SU-DHL-6 (cell line): ENCODE results near the gene SLC8B1.

Experiments used
- EZH2phosphoT487 ChIP-seq: fragments of 200-600 bp; sonication (generic), shearing (Covaris generic); conservative IDR thresholded peaks from 2 replicates; pipeline ENCODE4 v1.6.1; 2018; ENCODE audit warnings: mild to moderate bottlenecking, antibody characterized with exemption, low read length, moderate library complexity, mixed read lengths
- TF ChIP-seq, protein P1 (sequence below): fragments of 200-600 bp; sonication (generic); IDR thresholded peaks from one replicate; pipeline ENCODE4 v1.5.1; 2017; ENCODE audit warnings: antibody characterized with exemption, mild to moderate bottlenecking, low read length, moderate library complexity; ENCODE audit not compliant: insufficient read depth, poor library complexity, severe bottlenecking

DNA sequence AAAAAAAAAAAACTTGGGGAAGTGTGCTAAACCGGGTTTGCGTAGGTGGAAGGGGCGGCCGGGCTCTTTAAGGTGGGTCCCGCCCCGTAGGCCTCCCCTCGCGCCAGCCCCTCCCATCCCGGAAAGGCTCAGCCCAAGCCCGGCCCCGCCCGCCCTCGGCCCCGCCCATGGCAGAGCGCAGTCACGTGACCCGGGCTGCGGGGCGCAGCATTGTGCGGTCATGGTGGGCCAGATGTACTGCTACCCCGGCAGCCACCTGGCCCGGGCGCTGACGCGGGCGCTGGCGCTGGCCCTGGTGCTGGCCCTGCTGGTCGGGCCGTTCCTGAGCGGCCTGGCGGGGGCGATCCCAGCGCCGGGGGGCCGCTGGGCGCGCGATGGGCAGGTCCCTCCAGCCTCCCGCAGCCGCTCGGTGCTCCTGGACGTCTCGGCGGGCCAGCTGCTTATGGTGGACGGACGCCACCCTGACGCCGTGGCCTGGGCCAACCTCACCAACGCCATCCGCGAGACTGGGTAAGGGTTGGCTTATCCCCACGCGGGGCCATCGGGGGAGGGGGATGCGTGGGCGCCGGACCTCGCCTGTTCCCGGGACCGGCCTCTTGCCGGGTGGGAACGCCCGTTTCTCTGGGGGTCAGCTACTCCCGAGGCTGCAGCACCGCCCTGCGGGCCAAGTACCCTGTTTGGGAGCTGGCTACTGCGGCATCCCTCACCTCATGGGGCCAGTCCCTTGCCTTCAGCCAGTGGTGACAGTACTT is 23.6 kb upstream of the SLC8B1 start, which contains the start of gene PLBD2:
- TF ChIP-seq, protein P1, sequence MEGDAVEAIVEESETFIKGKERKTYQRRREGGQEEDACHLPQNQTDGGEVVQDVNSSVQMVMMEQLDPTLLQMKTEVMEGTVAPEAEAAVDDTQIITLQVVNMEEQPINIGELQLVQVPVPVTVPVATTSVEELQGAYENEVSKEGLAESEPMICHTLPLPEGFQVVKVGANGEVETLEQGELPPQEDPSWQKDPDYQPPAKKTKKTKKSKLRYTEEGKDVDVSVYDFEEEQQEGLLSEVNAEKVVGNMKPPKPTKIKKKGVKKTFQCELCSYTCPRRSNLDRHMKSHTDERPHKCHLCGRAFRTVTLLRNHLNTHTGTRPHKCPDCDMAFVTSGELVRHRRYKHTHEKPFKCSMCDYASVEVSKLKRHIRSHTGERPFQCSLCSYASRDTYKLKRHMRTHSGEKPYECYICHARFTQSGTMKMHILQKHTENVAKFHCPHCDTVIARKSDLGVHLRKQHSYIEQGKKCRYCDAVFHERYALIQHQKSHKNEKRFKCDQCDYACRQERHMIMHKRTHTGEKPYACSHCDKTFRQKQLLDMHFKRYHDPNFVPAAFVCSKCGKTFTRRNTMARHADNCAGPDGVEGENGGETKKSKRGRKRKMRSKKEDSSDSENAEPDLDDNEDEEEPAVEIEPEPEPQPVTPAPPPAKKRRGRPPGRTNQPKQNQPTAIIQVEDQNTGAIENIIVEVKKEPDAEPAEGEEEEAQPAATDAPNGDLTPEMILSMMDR, result no peak
- TF ChIP-seq EZH2phosphoT487, result no peak
